Left hindlimb (tissue), 1 donor: Measurements from ENCODE around the gene RGPD5.
"Not testable (repeated sequence)": the region's sequence is repeated elsewhere in the genome, so short reads cannot be mapped to it uniquely, and the experiment has no call there.

Experiments used
- DNase-seq: peaks from one replicate; pipeline ENCODE4 v3.0.0-alpha.2; 2018

RGPD5 gene

GRCh38 chr2:109794074-109794737 is at the start of gene RGPD5:
TSS of gene RGPD5 (plus strand) at chr2:109794305. CDS start at chr2:109794466, 161 bp downstream.
- not testable (repeated sequence) for DNase-seq

GRCh38 chr2:109751572-109751971 is 42.5 kb upstream of the RGPD5 start:
- not testable (repeated sequence) for DNase-seq

- not testable (repeated sequence) for DNase-seq
Observed at GRCh38 chr2:109757163-109757824, 36.8 kb upstream of the RGPD5 start.

- DNase-seq, result peak; percentile 6
Observed at GRCh38 chr2:109760265-109761042, 33.7 kb upstream of the RGPD5 start.

- DNase-seq, result not testable (repeated sequence)
Observed at GRCh38 chr2:109761043-109761454, 33.1 kb upstream of the RGPD5 start.

GRCh38 chr2:109761976-109762375 is 32.1 kb upstream of the RGPD5 start:
- not testable (repeated sequence) for DNase-seq

- DNase-seq, result not testable (repeated sequence)
Observed at GRCh38 chr2:109766074-109766473, 28.0 kb upstream of the RGPD5 start.

GRCh38 chr2:109766886-109767578 is 27.1 kb upstream of the RGPD5 start:
- not testable (repeated sequence) for DNase-seq

GRCh38 chr2:109768934-109769333 is 25.2 kb upstream of the RGPD5 start:
- not testable (repeated sequence) for DNase-seq

GRCh38 chr2:109779118-109779517 is 15.0 kb upstream of the RGPD5 start:
- not testable (repeated sequence) for DNase-seq

- not testable (repeated sequence) for DNase-seq
Observed at GRCh38 chr2:109781147-109781816, 12.8 kb upstream of the RGPD5 start.

- not testable (repeated sequence) for DNase-seq
Observed at GRCh38 chr2:109782446-109782993, 11.6 kb upstream of the RGPD5 start.

GRCh38 chr2:109791530-109792279 is 2.4 kb upstream of the RGPD5 start:
- DNase-seq, result not testable (repeated sequence)

- not testable (repeated sequence) for DNase-seq
Observed at GRCh38 chr2:109792659-109793058, 1.4 kb upstream of the RGPD5 start.

GRCh38 chr2:109871129-109871751 is 77.1 kb downstream of the RGPD5 start:
- DNase-seq, result not testable (repeated sequence)

GRCh38 chr2:109876625-109877024 is 82.5 kb downstream of the RGPD5 start:
- DNase-seq, result not testable (repeated sequence)

GRCh38 chr2:109882112-109882511 is 88.0 kb downstream of the RGPD5 start:
- not testable (repeated sequence) for DNase-seq

- not testable (repeated sequence) for DNase-seq
Observed at GRCh38 chr2:109888414-109888813, 94.3 kb downstream of the RGPD5 start.

GRCh38 chr2:109889909-109890308 is 95.8 kb downstream of the RGPD5 start:
- not testable (repeated sequence) for DNase-seq

- not testable (repeated sequence) for DNase-seq
Observed at GRCh38 chr2:109891024-109891423, 96.9 kb downstream of the RGPD5 start.
